Measurements from ENCODE around the gene WDR75.

- TF ChIP-seq CTCF (IDR thresholded peaks at IDR 0.05 in 8 of 11, conservative IDR thresholded peaks at IDR 0.05 in 3 of 11) = no peak
- TF ChIP-seq POLR2A (IDR thresholded peaks at IDR 0.05) = no peak
- no peak for TF ChIP-seq POLR2AphosphoS5 (IDR thresholded peaks at IDR 0.05)
These were observed 36.5 kb downstream of the WDR75 start for GRCh38 chr2:189477756-189478155.

Measured in spleen (tissue), 7 donors.